GM12878 (cell line): Measurements from ENCODE around the gene GALNS.

Source experiments
- CTCF ChIP-seq, 3 experiments: IDR thresholded peaks in 2 of 3; conservative IDR thresholded peaks in 1 of 3; 2 replicates each; pipeline ENCODE4 v1.5.1; 2011; ENCODE audit warnings: low read depth in 3 of 3, low read length in 3 of 3, mild to moderate bottlenecking in 3 of 3, control low read depth in 2 of 3, moderate library complexity in 2 of 3, inconsistent platforms in 1 of 3, mixed read lengths in 1 of 3; ENCODE audit not compliant: control insufficient read depth in 2 of 3, insufficient read depth in 1 of 3; ENCODE audit errors: extremely low read depth in 1 of 3
- EP300 ChIP-seq, 2 experiments: fragments of 150-350 bp in 1 of 2; IDR thresholded peaks; 2 replicates each; pipeline ENCODE4 v1.6.1; 2011 to 2012; ENCODE audit warnings: low read depth in 2 of 2, low read length in 2 of 2, borderline replicate concordance in 1 of 2, improper control_type of control experiment in 1 of 2, inconsistent platforms in 1 of 2; ENCODE audit not compliant: control insufficient read depth in 1 of 2
- FOXM1 ChIP-seq: IDR thresholded peaks from 2 replicates; pipeline ENCODE4 v1.6.1; 2012; ENCODE audit warnings: low read depth, mild to moderate bottlenecking, inconsistent platforms, low read length, moderate library complexity
- IRF3 ChIP-seq: fragments of 450-650 bp; IDR thresholded peaks from 2 replicates; pipeline ENCODE4 v1.6.1; 2014; ENCODE audit warnings: mild to moderate bottlenecking
- JUND ChIP-seq: IDR thresholded peaks from 2 replicates; pipeline ENCODE4 v1.6.1; 2012; ENCODE audit warnings: low read depth, mild to moderate bottlenecking, low read length, improper control_type of control experiment, moderate library complexity
- MYC ChIP-seq: IDR thresholded peaks from 2 replicates; pipeline ENCODE4 v1.6.1; 2011; ENCODE audit warnings: mild to moderate bottlenecking, low read length, moderate library complexity, inconsistent platforms; ENCODE audit not compliant: insufficient read depth, insufficient replicate concordance, insufficient read length, severe bottlenecking
- PBX3 ChIP-seq: IDR thresholded peaks from 2 replicates; pipeline ENCODE4 v1.6.1; 2011; ENCODE audit warnings: mild to moderate bottlenecking, low read depth, low read length, moderate library complexity; ENCODE audit not compliant: insufficient replicate concordance
- POLR2A ChIP-seq: IDR thresholded peaks from 2 replicates; pipeline ENCODE4 v1.6.1; 2011; ENCODE audit warnings: low read depth, mild to moderate bottlenecking, low read length
- RAD21 ChIP-seq: IDR thresholded peaks from 2 replicates; pipeline ENCODE4 v1.6.1; 2011; ENCODE audit warnings: mild to moderate bottlenecking, low read depth, low read length, moderate library complexity; ENCODE audit not compliant: insufficient read depth
- SMC3 ChIP-seq: IDR thresholded peaks from 2 replicates; pipeline ENCODE4 v1.6.1; 2011; ENCODE audit warnings: low read length, improper control_type of control experiment, borderline replicate concordance
- ZBTB33 ChIP-seq: fragments of 450-650 bp; IDR thresholded peaks from 2 replicates; pipeline ENCODE4 v1.6.1; 2017; ENCODE audit warnings: mild to moderate bottlenecking
- ZZZ3 ChIP-seq: IDR thresholded peaks from 2 replicates; pipeline ENCODE4 v1.6.1; 2011; ENCODE audit warnings: low read depth; ENCODE audit not compliant: control insufficient read depth, insufficient read length

- no peak for TF ChIP-seq IRF3
- no peak for TF ChIP-seq MYC
- TF ChIP-seq EP300 (IDR thresholded peaks at IDR 0.05; ENCODE audit: borderline replicate concordance in 1 of 2, control insufficient read depth in 1 of 2, low read depth in 2 of 2, low read length in 2 of 2), result no peak
- no peak for TF ChIP-seq CTCF (IDR thresholded peaks at IDR 0.05 in 2 of 3, conservative IDR thresholded peaks at IDR 0.05 in 1 of 3; ENCODE audit: control insufficient read depth in 2 of 3, extremely low read depth in 1 of 3, insufficient read depth in 1 of 3, low read depth in 3 of 3, low read length in 3 of 3)
- TF ChIP-seq FOXM1, result no peak
- TF ChIP-seq JUND, result no peak
- no peak for TF ChIP-seq ZZZ3
- no peak for TF ChIP-seq RAD21
- TF ChIP-seq PBX3, result no peak
- no peak for TF ChIP-seq SMC3
- TF ChIP-seq POLR2A, result no peak
- no peak for TF ChIP-seq ZBTB33
These were observed 23.7 kb upstream of the GALNS start for GRCh38 chr16:88880226-88881006.
